Smooth muscle cell (in vitro differentiated cells): ENCODE results near the gene ZNF234. TPM values are rescaled to one million over a fixed set of nuclear protein-coding genes. Genes with fewer than 3 reads are reported as not detected.
A peak's percentile ranks its signal among the peaks of the same experiment; 100 is the strongest.

Source experiments
- DNase-seq: peaks from one replicate; lab custom pipeline; 2025; ENCODE audit not compliant: unreplicated experiment; lab: John Stamatoyannopoulos, UW
- H2AFZ ChIP-seq: fragments of 200-600 bp; sonication (generic); 2 replicates; pipeline ENCODE4 v1.6.0; 2016; ENCODE audit warnings: antibody characterized with exemption, low read depth, mild to moderate bottlenecking
- H3F3A ChIP-seq: fragments of 200-600 bp; sonication (generic); 2 replicates; pipeline ENCODE4 v1.6.0; 2017; ENCODE audit warnings: antibody characterized with exemption, low read depth
- H3K27ac ChIP-seq: fragments of 200-600 bp; sonication (generic); 2 replicates; pipeline ENCODE4 v1.5.1; 2016; ENCODE audit warnings: low read depth, mild to moderate bottlenecking
- H3K27me3 ChIP-seq: fragments of 200-600 bp; sonication (generic); 2 replicates; pipeline ENCODE4 v1.6.1; 2016; ENCODE audit warnings: low read depth, mild to moderate bottlenecking
- H3K36me3 ChIP-seq: fragments of 200-600 bp; sonication (generic); 2 replicates; pipeline ENCODE4 v1.5.1; 2016; ENCODE audit warnings: low read depth
- H3K4me1 ChIP-seq: fragments of 200-600 bp; sonication (generic); 2 replicates; pipeline ENCODE4 v1.5.1; 2016; ENCODE audit warnings: low read depth
- H3K4me2 ChIP-seq: fragments of 200-600 bp; sonication (generic); 2 replicates; pipeline ENCODE4 v1.6.0; 2016; ENCODE audit warnings: mild to moderate bottlenecking
- H3K4me3 ChIP-seq: fragments of 200-600 bp; sonication (generic); 2 replicates; pipeline ENCODE4 v1.5.1; 2016; ENCODE audit warnings: mild to moderate bottlenecking
- H3K79me2 ChIP-seq: fragments of 200-600 bp; sonication (generic); 2 replicates; pipeline ENCODE4 v1.6.0; 2016; ENCODE audit warnings: low read depth, mild to moderate bottlenecking
- H3K9ac ChIP-seq: fragments of 200-600 bp; sonication (generic); 2 replicates; pipeline ENCODE4 v1.6.0; 2016; ENCODE audit warnings: low read depth
- H3K9me3 ChIP-seq: fragments of 200-600 bp; sonication (generic); replicated peaks from 2 replicates; pipeline ENCODE4 v1.5.1; 2016; ENCODE audit warnings: low read depth
- H4K20me1 ChIP-seq: fragments of 200-600 bp; sonication (generic); 2 replicates; pipeline ENCODE4 v1.6.0; 2016; ENCODE audit warnings: low read depth
- CTCF ChIP-seq: fragments of 200-600 bp; sonication (generic); IDR thresholded peaks from 2 replicates; pipeline ENCODE4 v1.5.1; 2017; ENCODE audit warnings: borderline replicate concordance, mild to moderate bottlenecking, antibody characterized with exemption; ENCODE audit not compliant: insufficient read depth, poor library complexity, severe bottlenecking
- WGBS: methylation state at CpG from one replicate; pipeline ENCODE4 v1.1.7; 2016; ENCODE audit warnings: low lambda C conversion rate; 5-methylcytosine and 5-hydroxymethylcytosine counted together
- polyA plus RNA-seq: library from polyadenylated mRNA; unstranded; fragments of >200 nt; fragmentation: Nextera tagmentation; extraction: Ambion mirVana; gene quantifications from 2 replicates; pipeline ENCODE4 v1.2.1, GENCODE V29; 2016
- total RNA-seq: library from RNA; depleted of rRNA; stranded (reverse); fragments of >200 nt; gene quantifications from 2 replicates; pipeline ENCODE4 v1.2.3, GENCODE V29; 2014

ZNF234 gene
- 4.6 and 4.8 TPM in 2 replicates for total RNA-seq
- 3.2 and 3.8 TPM in 2 replicates for polyA plus RNA-seq

- Histone ChIP-seq H3K79me2 (peaks cover 30% of the 10 kb centered on the region), H3K4me2 (peak within 1 kb of the TSS; percentile 85), H4K20me1 (no peaks in the 10 kb centered on the region), H3K4me3 (peak within 1 kb of the TSS; percentile 93), H3K27ac (peak within 1 kb of the TSS; percentile 39), H3F3A (no peaks in the 10 kb centered on the region), H3K9ac (peak within 1 kb of the TSS; percentile 78), H3K36me3 (no peaks in the 10 kb centered on the region), H3K27me3 (no peaks in the 10 kb centered on the region), H3K4me1 (peaks cover 10% of the 10 kb centered on the region), H3K9me3 (no peaks in the 10 kb centered on the region), H2AFZ (peak within 1 kb of the TSS; percentile 95)
- WGBS = under 1% methylated on average over 52 of the region's 52 CpGs
- TF ChIP-seq CTCF = no peak
- DNase-seq = peak; percentile 47
These were observed at the start of gene ZNF234 for GRCh38 chr19:44141191-44142058. Gene ZNF234 (plus strand): TSS chr19:44141554. CDS start chr19:44144633, 3,079 bp downstream.

GRCh38 chr19:44092108-44092507, 49.2 kb upstream of the ZNF234 start:
- TF ChIP-seq CTCF = no peak
- no peaks in the 10 kb centered on the region for H3K36me3 ChIP-seq
- WGBS = 83% methylated on average over 4 of the region's 4 CpGs

GRCh38 chr19:44093931-44094765, 47.2 kb upstream of the ZNF234 start, which contains the start of gene ZNF224:
Gene ZNF224 (plus strand): TSS chr19:44094361. CDS start chr19:44097874, 3,513 bp downstream.
- peak within 1 kb of the TSS; percentile 87 for H3K4me2 ChIP-seq
- TF ChIP-seq CTCF = no peak
- peak within 1 kb of the TSS; percentile 66 for H3K9ac ChIP-seq
- peaks cover 4% of the 10 kb centered on the region for H4K20me1 ChIP-seq
- peak within 1 kb of the TSS; percentile 95 for H2AFZ ChIP-seq
- no peaks in the 10 kb centered on the region for H3F3A ChIP-seq
- 1% methylated on average over 50 of the region's 50 CpGs for WGBS
- H3K79me2 ChIP-seq = peaks cover 26% of the 10 kb centered on the region
- H3K4me1 ChIP-seq = peaks cover 15% of the 10 kb centered on the region
- no peaks in the 10 kb centered on the region for H3K36me3 ChIP-seq
- peak; percentile 62 for DNase-seq
- no peak within 1 kb of the TSS for H3K27ac ChIP-seq
- H3K27me3 ChIP-seq = no peaks in the 10 kb centered on the region
- peak within 1 kb of the TSS; percentile 92 for H3K4me3 ChIP-seq
- no peaks in the 10 kb centered on the region for H3K9me3 ChIP-seq

More at GRCh38 chr19:44092108-44092507, 49.2 kb upstream of the ZNF234 start:
- Histone ChIP-seq H3K79me2 (peaks cover 26% of the 10 kb centered on the region), H2AFZ (no peak overlapping the region), H3K9me3 (no peaks in the 10 kb centered on the region), H3K27ac (no peak overlapping the region), H3K4me3 (no peak overlapping the region), H3K4me1 (peaks cover 15% of the 10 kb centered on the region), H3K27me3 (no peaks in the 10 kb centered on the region), H3K9ac (no peak overlapping the region), H4K20me1 (peaks cover 4% of the 10 kb centered on the region), H3F3A (no peaks in the 10 kb centered on the region), H3K4me2 (no peak overlapping the region)
- no peak for DNase-seq
